ENCODE results near the gene TWF2.

Gene TWF2

GRCh38 chr3:52270252-52270754 lies 31.3 kb upstream of the TWF2 start:
- no peak overlapping the region for H3K4me3 ChIP-seq (ENCODE audit: low read length)
- no peak for TF ChIP-seq ZNF274 (IDR thresholded peaks at IDR 0.05; ENCODE audit: low read depth, low read length)

GRCh38 chr3:52269776-52270175 lies 30.8 kb upstream of the TWF2 start:
- TF ChIP-seq ZNF274 (IDR thresholded peaks at IDR 0.05; ENCODE audit: low read depth, low read length): no peak
- no peak overlapping the region for H3K4me3 ChIP-seq (ENCODE audit: low read length)

DNA sequence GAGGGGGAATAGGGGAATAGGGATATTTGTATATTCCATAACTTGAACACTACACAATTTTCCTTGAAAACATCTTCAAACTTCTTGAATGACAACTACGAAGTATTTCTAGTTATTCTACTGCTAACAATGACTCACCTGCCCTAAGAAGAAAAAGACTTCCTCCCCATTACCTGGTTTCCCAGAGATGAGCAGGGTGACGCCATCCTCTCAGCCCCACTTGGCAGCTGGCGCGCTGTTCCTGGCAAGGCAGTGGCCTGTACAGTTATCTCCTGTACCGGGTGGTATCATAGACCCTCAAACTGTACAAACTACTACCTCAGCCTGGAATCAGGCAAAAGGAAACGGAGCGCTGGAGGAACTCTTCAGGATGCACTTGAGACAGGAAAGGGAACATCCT lies 29.1 kb upstream of the TWF2 start:
- no peak for TF ChIP-seq ZNF274 (IDR thresholded peaks at IDR 0.05; ENCODE audit: low read depth, low read length)
- H3K4me3 ChIP-seq (ENCODE audit: low read length): no peak overlapping the region

- no peak for TF ChIP-seq ZNF274 (IDR thresholded peaks at IDR 0.05; ENCODE audit: low read depth, low read length)
- H3K4me3 ChIP-seq (ENCODE audit: low read length): no peak overlapping the region
Measured at GRCh38 chr3:52265387-52265786, 26.4 kb upstream of the TWF2 start.

GRCh38 chr3:52262447-52262846 lies 23.5 kb upstream of the TWF2 start:
- H3K4me3 ChIP-seq (ENCODE audit: low read length): no peak overlapping the region
- TF ChIP-seq ZNF274 (IDR thresholded peaks at IDR 0.05; ENCODE audit: low read depth, low read length): no peak

DNA sequence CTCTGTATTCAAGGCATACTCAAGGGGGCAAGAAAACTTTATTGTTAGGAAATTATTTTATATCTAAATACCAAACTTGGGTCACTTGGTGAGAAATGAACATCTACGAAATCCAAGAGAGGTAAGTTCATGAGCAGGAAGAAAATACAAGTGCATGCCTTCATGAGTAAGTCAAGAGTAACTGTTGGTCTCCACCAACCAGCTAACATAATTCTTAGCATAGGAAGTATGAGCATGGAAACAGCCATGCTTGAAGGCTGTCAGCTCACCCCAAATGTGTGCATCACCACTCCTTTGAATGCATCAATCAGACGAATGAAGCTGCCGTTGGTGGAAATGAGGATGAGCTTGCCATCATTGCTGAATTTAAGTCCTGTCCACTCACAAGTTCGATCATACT lies 20.5 kb upstream of the TWF2 start:
- TF ChIP-seq ZNF274 (IDR thresholded peaks at IDR 0.05; ENCODE audit: low read depth, low read length): no peak
- no peak overlapping the region for H3K4me3 ChIP-seq (ENCODE audit: low read length)

DNA sequence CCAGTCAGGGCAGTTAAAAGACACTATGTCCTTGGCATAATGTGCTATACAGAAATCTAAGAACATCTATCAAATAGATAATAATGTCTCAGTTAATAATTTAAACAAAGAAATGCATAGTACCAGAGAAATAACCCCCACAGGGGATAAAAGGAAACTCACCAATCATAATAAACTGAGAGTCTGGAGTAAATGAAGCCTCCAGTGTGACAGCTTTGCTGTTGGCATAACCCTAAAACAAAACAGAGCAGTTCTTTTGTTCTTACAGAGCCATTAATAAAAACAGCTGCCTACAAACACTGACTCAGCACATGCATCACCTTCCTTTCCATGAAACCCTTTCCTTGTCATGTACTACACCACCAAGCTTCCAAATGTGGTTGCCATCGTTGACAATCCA lies 20.1 kb upstream of the TWF2 start:
- TF ChIP-seq ZNF274 (IDR thresholded peaks at IDR 0.05; ENCODE audit: low read depth, low read length): no peak
- H3K4me3 ChIP-seq (ENCODE audit: low read length): no peak overlapping the region

DNA sequence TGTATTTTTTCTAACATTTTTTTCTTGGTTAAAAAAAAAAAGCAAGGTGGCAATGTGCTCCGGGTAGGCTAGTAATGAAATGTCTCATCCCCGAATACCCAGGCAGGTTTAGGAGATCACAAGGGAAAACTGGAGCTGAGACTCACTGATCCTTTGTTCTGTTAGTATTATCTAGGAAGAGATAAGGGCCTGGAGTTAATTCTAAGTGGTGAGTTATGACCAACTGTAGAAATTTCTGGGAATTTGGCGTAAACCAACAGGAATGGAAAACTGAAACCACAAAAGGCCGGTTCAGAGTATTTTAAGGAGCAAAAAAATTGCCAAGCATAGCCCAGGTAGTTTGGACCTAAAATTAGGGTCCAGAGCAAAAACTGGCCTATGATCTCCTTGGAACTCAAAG lies 19.0 kb upstream of the TWF2 start:
- TF ChIP-seq ZNF274 (IDR thresholded peaks at IDR 0.05; ENCODE audit: low read depth, low read length): no peak
- H3K4me3 ChIP-seq (ENCODE audit: low read length): no peak overlapping the region

- no peak for TF ChIP-seq ZNF274 (IDR thresholded peaks at IDR 0.05; ENCODE audit: low read depth, low read length)
- H3K4me3 ChIP-seq (ENCODE audit: low read length): no peak overlapping the region
Measured at GRCh38 chr3:52256622-52257021, 17.7 kb upstream of the TWF2 start.

DNA sequence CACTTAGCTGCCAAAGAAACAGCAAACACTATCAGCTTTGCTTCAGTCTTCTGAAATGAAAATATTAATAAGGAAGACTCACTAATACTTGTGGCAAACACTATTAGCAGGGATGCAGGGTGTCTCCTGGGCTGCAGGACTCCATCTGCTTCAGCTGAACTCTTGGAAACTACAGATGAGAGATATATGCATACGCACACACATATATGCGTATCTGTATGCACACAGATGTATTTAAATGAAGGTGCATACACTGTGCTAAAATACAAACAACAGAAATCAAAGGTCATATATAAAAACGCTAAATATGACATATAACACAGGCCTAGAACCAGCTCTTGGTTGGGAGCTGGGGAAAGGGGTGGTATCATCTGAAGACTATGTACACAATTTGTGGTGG lies 17.2 kb upstream of the TWF2 start:
- TF ChIP-seq ZNF274 (IDR thresholded peaks at IDR 0.05; ENCODE audit: low read depth, low read length): no peak
- H3K4me3 ChIP-seq (ENCODE audit: low read length): no peak overlapping the region

GRCh38 chr3:52254608-52255007 lies 15.7 kb upstream of the TWF2 start:
- H3K4me3 ChIP-seq (ENCODE audit: low read length): no peak overlapping the region
- no peak for TF ChIP-seq ZNF274 (IDR thresholded peaks at IDR 0.05; ENCODE audit: low read depth, low read length)

- no peak overlapping the region for H3K4me3 ChIP-seq (ENCODE audit: low read length)
- TF ChIP-seq ZNF274 (IDR thresholded peaks at IDR 0.05; ENCODE audit: low read depth, low read length): no peak
Measured at GRCh38 chr3:52253314-52254304, 14.7 kb upstream of the TWF2 start.

GRCh38 chr3:52250122-52250521 lies 11.2 kb upstream of the TWF2 start:
- TF ChIP-seq ZNF274 (IDR thresholded peaks at IDR 0.05; ENCODE audit: low read depth, low read length): no peak
- H3K4me3 ChIP-seq (ENCODE audit: low read length): no peak overlapping the region

DNA sequence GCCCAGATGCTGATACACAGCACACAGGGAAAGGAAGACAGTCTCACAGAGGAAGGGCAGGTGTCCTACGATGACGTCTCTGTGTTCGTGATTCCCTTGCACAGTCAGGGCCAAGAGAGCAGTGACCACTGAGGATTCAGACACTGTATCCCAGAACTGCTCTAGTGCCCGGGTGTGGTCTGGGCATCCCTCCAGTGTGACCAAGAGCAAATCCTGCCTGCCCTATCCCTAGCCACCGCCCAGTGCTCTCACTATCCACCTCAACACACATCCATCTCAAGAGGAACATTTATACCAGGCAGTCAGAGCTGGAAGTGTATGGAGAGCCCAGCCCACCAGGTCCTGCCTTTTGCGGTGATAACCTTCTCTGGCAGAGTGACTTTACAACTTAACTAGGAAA lies 10.7 kb upstream of the TWF2 start:
- no peak for TF ChIP-seq ZNF274 (IDR thresholded peaks at IDR 0.05; ENCODE audit: low read depth, low read length)
- no peak overlapping the region for H3K4me3 ChIP-seq (ENCODE audit: low read length)

DNA sequence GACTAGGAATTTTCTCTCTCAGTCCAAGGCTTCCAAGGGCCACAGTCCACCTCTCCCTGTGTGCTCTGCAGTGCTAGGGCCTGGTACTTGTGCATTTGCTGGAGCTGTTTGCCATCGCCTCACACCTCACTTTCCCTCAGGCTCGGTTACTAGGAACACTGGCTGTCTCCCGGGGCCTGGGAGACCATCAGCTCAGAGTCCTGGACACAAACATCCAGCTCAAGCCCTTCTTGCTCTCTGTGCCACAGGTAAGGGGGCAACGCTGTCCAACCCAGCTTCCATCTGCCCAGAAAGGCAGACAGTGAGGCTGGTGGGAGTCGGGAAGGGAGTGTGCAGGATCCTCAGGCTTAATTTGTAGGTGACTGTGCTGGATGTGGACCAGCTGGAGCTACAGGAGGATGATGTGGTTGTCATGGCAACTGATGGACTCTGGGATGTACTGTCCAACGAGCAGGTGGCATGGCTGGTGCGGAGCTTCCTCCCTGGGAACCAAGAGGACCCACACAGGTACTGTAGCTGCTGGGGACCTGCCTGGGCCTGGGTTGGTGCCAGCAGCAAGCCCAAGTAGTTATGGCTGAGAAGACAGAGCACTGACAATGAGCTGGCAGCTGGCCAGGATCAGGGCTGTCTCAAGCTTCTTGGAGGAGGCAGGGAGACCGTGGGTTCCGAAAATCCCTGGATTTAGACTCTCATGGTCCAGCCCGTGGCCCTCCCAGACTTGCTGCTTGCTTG lies 10.0 kb upstream of the TWF2 start:
- no peak overlapping the region for H3K4me3 ChIP-seq (ENCODE audit: low read length)
- no peak for TF ChIP-seq ZNF274 (IDR thresholded peaks at IDR 0.05; ENCODE audit: low read depth, low read length)
